Gastroesophageal sphincter (tissue), 3 donors: ENCODE results near the gene SEZ6L2.

ENCODE experiments used
- CTCF ChIP-seq, 4 experiments: fragments of 200-600 bp in 2 of 4; fragments of 450-650 bp in 2 of 4; sonication (generic) in 1 of 4; IDR thresholded peaks; one replicate each; pipeline ENCODE4 v1.5.1; 2017 to 2019; ENCODE audit warnings: antibody characterized with exemption in 4 of 4, mild to moderate bottlenecking in 2 of 4, moderate library complexity in 2 of 4
- EP300 ChIP-seq: sonication (generic); formaldehyde crosslinking; IDR thresholded peaks from one replicate; pipeline ENCODE4 v1.6.1; 2017; ENCODE audit warnings: antibody characterized with exemption, mild to moderate bottlenecking
- POLR2A ChIP-seq, 2 donors: fragments of 450-650 bp; IDR thresholded peaks; one replicate each; pipeline ENCODE4 v1.6.1; 2017; ENCODE audit warnings: antibody characterized with exemption in 2 of 2, mild to moderate bottlenecking in 2 of 2, moderate library complexity in 1 of 2
- POLR2AphosphoS5 ChIP-seq: sonication (generic); formaldehyde crosslinking; IDR thresholded peaks from one replicate; pipeline ENCODE4 v1.6.1; 2017; ENCODE audit warnings: antibody characterized with exemption

- no peak for TF ChIP-seq POLR2A (IDR thresholded peaks at IDR 0.05)
- TF ChIP-seq CTCF (IDR thresholded peaks at IDR 0.05) = no peak
- no peak for TF ChIP-seq EP300
- no peak for TF ChIP-seq POLR2AphosphoS5
These were observed 48.5 kb upstream of the SEZ6L2 start for GRCh38 chr16:29947897-29948296.
